T-helper 1 cell (primary cell): ENCODE results near the gene UNC93B1.

Experiments used
- DNase-seq, 5 donors: peaks; one replicate each; pipeline ENCODE4 v3.0.0-alpha.2; 2012 to 2020

The UNC93B1 gene

DNA sequence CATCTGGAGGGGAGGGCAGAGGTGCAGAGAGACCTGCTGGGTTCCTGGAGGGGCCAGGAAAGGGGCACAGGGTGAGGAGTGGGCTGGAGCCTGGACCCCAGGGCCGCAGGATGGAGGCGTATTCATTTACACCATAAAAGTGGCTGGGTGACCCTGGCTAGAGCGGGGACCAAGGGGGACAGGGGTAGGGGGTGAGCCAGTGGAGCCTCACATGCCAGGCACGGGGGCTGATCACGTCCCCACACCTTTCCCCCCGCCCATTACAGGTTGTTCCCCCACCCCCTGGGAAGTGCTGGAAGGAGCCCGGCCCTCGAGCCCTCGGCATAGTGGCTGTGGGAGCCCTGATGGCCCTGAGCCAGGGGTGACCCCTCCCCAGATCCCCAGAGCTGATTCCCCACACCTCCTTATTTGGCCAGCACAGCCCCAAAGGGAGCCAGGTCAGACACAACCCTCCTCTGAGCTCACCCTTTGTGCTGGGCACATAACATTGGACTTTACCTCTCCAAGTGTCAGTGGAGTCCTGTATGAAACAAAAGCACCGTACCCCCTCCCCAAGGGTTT is 35.7 kb upstream of the UNC93B1 start:
- DNase-seq = no peak

- DNase-seq = peak; percentile 37 to 73 (median 45)
These were observed 35.0 kb upstream of the UNC93B1 start, which contains the start of gene TCIRG1 for GRCh38 chr11:68038718-68039525. Gene TCIRG1, plus strand, starts transcription at chr11:68039025. Its CDS starts 2,247 bp downstream, at chr11:68041272.

DNA sequence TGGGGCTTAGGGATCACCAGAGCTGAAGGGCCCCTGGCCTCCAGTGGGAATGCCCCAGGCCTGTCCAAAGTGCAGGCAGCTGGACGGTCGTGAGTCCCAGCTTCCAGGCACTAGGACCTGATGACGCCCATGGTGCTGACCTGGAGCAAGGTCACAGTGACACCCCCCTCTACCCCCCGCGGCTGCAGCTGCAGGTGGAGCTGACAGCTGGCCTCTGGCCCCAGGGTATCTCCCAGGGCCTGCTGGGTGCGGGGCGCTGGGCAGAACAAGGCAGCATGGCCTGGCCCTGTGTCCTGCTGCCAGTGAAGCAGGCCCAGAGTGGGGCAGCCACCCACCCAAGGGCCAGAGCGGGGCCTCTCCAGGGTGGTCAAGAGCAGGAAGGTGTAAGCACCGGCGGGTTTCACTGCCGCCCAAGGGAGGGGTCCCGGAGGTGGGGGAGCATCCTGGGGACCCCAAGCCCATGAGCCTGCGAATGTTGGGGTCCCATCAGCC is 34.4 kb upstream of the UNC93B1 start:
- DNase-seq = no peak

- DNase-seq = no peak
These were observed 33.7 kb upstream of the UNC93B1 start for GRCh38 chr11:68037411-68038225.

- DNase-seq = peak in 1 of 5 donors; percentile 58
These were observed 32.9 kb upstream of the UNC93B1 start for GRCh38 chr11:68036717-68037239.

GRCh38 chr11:68036141-68036716 is 32.3 kb upstream of the UNC93B1 start:
- no peak for DNase-seq

DNA sequence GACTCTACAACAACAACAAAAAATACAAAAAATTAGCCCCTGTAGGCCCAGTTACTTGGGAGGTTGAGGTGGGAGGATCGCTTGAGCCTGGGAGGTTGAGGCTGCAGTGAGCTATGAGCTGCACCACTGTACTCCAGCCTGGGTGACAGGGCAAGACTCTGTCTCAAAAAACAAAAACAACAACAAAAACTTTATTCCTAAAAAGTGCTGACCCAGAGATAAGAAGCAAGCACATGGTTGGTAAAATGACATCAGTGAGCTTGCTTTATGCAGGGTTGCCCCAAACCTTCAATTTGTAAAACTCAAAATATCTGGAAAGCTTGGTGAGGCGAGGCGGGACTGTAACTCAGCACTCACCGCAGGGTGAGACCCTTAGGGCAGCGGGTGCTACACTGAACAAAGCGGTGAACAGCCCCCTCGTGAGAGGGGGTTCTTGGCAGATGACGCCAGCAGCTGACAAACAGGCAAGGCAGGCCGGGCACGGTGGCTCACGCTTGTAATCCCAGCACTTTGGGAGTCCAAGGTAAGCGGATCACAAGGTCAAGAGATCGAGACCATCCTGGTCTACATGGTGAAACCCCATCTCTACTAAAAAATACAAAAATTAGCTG is 31.5 kb upstream of the UNC93B1 start:
- no peak for DNase-seq

- DNase-seq = no peak
These were observed 29.8 kb upstream of the UNC93B1 start for GRCh38 chr11:68033708-68034045.

DNA sequence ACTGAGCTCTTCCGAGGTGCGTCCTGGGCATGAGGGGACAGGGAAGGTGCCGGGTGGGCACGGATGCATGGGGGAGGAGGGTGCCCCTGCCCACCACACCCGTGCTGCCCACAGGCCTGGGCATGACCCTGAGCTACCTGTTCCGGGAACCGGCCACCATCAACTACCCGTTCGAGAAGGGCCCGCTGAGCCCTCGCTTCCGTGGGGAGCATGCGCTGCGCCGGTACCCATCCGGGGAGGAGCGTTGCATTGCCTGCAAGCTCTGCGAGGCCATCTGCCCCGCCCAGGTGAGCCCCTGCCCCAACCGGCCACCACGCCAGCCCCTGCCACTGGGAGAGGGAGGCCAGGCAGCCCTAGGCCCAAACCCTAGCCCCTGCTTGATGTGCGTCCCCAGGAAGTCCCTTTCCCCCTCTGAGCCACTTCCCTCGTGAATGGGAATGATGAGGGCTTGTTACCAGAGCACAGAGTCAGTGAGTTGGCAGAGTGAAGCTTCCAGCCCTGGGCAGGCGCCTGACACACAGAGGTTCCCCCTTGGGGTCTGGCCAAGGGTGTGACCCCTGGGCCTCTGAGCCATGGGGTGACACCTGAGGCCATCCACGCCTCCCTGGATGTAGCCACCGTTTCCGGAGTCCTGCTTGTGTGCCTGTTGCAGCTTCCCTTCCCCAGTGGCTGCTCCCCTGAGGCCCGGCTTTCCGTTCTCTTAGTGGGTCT is 29.3 kb upstream of the UNC93B1 start:
- DNase-seq = no peak

DNA sequence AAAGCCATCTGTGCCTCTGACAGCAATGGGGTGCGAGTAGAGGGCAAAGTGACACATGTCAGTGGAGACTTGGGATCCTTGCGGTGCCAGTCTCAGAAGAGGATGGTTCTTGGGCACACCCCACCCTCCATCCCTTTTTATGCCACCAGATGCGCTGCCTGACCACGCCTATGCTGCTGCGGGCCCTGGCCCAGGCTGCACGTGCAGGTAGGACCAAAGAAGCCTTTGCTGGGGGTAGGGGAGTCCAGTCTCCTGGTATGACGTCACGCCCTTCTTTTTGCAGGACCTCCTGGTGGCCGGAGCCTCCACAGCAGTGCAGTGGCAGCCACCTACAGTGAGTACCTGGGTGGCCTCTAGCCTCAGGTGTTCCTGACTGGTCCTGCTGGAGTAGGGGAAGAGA is 28.1 kb upstream of the UNC93B1 start:
- DNase-seq = no peak

GRCh38 chr11:68031144-68031464 is 27.2 kb upstream of the UNC93B1 start:
- peak in 1 of 5 donors; percentile 18 for DNase-seq

- peak; percentile 90 to 98 (median 91) for DNase-seq
These were observed 26.6 kb upstream of the UNC93B1 start, which contains the start of gene NDUFS8 for GRCh38 chr11:68030318-68031143. Gene NDUFS8, plus strand, starts transcription at chr11:68030681. Its CDS starts 1,471 bp downstream, at chr11:68032152.

DNA sequence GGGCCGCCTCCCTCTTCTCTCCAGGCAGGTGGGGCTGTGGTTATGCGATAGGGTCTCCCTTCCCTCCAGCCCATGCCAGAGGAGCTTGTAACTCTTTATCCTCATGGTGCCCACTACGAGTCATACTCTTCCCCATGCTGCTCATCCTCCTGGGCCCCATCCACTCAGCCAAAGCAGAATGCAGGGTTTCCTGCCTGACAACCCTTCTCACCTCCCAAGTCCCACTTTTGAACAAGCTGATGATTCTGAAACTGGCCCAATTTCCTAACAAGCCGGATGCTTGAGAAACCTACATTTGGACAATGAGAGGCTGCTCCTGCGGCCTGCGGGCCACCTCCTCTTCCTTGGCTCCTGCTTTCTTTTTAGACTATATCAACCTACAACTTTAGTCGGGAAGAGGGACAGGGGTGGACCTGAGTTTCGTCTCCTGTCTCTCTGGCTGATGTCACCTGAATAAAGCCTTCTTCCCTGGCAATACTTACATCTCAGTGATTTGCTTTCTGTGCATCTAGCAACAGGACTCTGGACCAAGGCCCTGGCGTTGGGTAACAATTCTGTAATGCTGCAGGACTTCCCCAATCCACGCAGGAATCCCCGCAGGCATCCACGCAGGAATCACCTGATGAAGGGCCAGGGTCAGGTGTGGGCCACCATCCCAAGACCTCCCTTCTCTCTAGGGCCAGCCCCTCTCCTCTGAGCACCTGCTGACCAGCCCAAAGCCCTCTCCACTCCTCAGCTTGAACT is 25.1 kb upstream of the UNC93B1 start:
- no peak for DNase-seq

DNA sequence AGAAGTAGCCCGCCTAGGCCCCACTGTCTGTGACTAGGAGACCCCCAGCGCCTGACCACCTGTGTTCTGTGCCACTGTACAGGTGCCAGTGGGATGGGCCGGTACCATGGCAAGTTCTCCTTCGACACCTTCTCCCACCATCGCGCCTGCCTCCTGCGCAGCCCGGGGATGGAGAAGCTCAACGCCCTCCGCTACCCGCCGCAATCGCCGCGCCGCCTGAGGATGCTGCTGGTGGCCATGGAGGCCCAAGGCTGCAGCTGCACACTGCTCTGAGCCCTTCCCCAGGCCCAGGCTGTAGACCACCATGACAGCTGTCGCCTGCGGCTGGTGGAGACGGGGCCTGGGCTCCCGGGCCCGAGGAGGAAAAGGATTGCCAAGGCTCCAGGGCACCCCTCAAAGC is 23.8 kb upstream of the UNC93B1 start:
- DNase-seq = no peak

DNA sequence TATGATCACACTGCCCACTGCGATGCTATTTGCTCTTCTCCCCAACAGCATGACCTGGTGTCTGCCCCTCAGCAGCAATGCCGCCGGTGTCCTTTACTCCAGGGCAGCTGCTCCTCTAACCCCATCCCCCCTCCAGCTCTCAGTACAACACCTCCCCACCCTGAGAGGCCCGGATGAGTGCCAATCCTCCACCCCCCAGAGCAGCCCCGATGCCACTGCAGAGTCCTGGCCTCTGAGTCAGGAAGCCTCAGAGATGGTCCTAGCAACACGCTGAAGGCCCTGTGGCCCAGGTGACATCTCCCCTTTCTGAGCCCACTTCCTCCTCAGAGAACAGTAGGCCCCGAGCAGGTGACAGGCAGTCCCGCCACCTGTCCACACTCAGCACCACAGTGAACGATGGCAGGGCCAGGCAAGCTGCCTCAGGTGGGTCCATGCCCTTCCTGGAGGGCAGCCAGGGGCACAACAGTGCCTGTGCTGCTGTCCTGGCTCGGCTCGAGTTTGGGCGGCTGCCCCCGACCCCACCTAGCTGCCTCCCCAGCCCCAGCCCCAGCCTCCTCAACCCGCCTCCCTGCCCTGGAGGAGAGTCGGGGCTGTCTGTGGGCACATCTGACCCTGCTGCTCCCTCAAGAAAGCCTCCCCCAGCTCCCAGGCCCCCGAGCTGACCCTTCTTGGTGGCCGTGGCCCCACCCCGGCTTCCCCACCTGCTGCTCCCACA is 22.7 kb upstream of the UNC93B1 start:
- no peak for DNase-seq

DNA sequence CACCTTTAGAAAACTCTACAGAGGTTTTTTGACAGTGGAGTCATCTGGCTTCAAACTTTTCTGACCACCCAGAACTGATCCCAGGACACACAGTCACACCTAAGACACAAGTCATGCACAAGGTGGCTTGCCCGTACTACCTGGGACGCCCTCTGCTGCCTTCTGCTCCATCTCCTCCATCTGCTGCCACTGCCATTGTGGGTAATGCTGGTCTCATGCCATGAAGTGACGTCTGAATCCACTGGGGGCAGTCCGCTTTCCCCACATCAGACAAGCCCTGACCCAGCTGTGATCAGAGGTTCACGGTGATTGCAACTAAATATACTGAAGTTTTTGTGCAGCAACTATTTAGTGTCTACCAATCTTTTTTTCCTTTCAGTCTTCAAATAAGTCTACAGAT is 21.1 kb upstream of the UNC93B1 start:
- DNase-seq = no peak

GRCh38 chr11:68024508-68024907 is 20.6 kb upstream of the UNC93B1 start:
- no peak for DNase-seq

DNA sequence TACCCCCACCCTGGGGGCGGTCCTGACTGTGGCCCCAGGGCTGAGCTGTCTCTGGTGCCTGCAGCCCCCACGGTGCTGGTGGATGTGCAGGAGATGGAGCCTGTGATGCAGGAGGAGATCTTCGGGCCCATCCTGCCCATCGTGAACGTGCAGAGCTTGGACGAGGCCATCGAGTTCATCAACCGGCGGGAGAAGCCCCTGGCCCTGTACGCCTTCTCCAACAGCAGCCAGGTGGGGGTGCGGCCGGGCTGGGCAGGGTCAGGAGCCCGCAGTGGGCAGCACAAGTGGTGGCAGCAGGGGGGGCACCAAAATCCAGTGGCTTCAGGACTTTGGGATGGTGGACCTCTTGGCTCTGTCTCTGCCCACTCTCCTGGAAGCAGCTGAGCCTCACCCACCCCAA is 18.6 kb upstream of the UNC93B1 start:
- DNase-seq = no peak

DNA sequence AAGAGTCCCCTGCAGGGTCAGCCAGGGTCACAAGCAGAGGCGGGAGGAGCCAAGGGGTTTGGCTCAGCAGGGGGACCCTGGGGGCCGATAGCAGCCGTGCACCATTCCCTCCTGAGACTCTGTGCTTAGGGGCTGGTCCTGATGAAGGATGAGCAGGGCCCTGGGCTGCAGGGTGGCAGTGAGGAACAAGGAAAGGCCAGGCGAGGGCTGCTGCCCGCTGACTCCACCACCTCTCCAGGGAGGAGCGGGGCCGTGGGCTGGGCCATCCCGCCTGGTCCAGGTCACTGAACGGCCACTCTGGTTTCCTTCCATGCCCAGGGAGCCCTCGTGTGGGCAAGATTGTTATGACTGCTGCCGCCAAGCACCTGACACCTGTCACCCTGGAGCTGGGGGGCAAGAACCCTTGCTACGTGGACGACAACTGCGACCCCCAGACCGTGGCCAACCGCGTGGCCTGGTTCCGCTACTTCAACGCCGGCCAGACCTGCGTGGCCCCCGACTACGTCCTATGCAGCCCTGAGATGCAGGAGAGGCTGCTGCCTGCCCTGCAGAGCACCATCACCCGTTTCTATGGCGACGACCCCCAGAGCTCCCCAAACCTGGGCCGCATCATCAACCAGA is 17.4 kb upstream of the UNC93B1 start:
- DNase-seq = no peak
